ENCODE data around the gene BTBD1.
"Not testable (repeated sequence)": the region's sequence is repeated elsewhere in the genome, so short reads cannot be mapped to it uniquely, and the experiment has no call there.

Gene BTBD1

GRCh38 chr15:83092309-83092976 lies 25.4 kb upstream of the BTBD1 start:
- H3K9ac ChIP-seq (ENCODE audit: low read depth, low read length) = no peak overlapping the region
- H3K27me3 ChIP-seq (ENCODE audit: insufficient read depth, low read length) = no peaks in the 10 kb centered on the region
- no peaks in the 10 kb centered on the region; the same call in 1 of the 2 replicates for H3K4me1 ChIP-seq (ENCODE audit: insufficient read depth, low read length)
- no peak overlapping the region for H3K4me3 ChIP-seq (ENCODE audit: low read length)
- no peaks in the 10 kb centered on the region for H3K36me3 ChIP-seq (ENCODE audit: insufficient read depth, low read length)
- WGBS = 94% methylated on average over 4 of the region's 4 CpGs
- H3K9me3 ChIP-seq (ENCODE audit: insufficient read depth, low read depth, low read length) = no peaks in the 10 kb centered on the region
- no peak overlapping the region for H3K27ac ChIP-seq (ENCODE audit: low read depth, low read length)

GRCh38 chr15:83091965-83092308 lies 24.9 kb upstream of the BTBD1 start:
- H3K36me3 ChIP-seq (ENCODE audit: insufficient read depth, low read length); H3K4me3 ChIP-seq (ENCODE audit: low read length); H3K27me3 ChIP-seq (ENCODE audit: insufficient read depth, low read length); H3K4me1 ChIP-seq (ENCODE audit: insufficient read depth, low read length); H3K9me3 ChIP-seq (ENCODE audit: insufficient read depth, low read depth, low read length); H3K27ac ChIP-seq (ENCODE audit: low read depth, low read length); H3K9ac ChIP-seq (ENCODE audit: low read depth, low read length): not testable (repeated sequence)
- WGBS = 88% methylated on average over 2 of the region's 3 CpGs

- WGBS = 66% methylated on average over 4 of the region's 4 CpGs
- H3K4me3 ChIP-seq (ENCODE audit: low read length) = no peak overlapping the region
- H3K4me1 ChIP-seq (ENCODE audit: insufficient read depth, low read length) = no peaks in the 10 kb centered on the region; the same call in 1 of the 2 replicates
- H3K27me3 ChIP-seq (ENCODE audit: insufficient read depth, low read length) = no peaks in the 10 kb centered on the region
- no peak overlapping the region for H3K9ac ChIP-seq (ENCODE audit: low read depth, low read length)
- H3K9me3 ChIP-seq (ENCODE audit: insufficient read depth, low read depth, low read length) = no peaks in the 10 kb centered on the region
- H3K36me3 ChIP-seq (ENCODE audit: insufficient read depth, low read length) = no peaks in the 10 kb centered on the region
- H3K27ac ChIP-seq (ENCODE audit: low read depth, low read length) = no peak overlapping the region
These were observed 23.4 kb upstream of the BTBD1 start for GRCh38 chr15:83090465-83090864.

- H3K27me3 ChIP-seq (ENCODE audit: insufficient read depth, low read length) = no peaks in the 10 kb centered on the region
- H3K4me1 ChIP-seq (ENCODE audit: insufficient read depth, low read length) = no peaks in the 10 kb centered on the region
- no peak overlapping the region for H3K9ac ChIP-seq (ENCODE audit: low read depth, low read length)
- H3K4me3 ChIP-seq (ENCODE audit: low read length) = no peak overlapping the region
- H3K9me3 ChIP-seq (ENCODE audit: insufficient read depth, low read depth, low read length) = no peaks in the 10 kb centered on the region
- no peaks in the 10 kb centered on the region for H3K36me3 ChIP-seq (ENCODE audit: insufficient read depth, low read length)
- H3K27ac ChIP-seq (ENCODE audit: low read depth, low read length) = no peak overlapping the region
- 100% methylated on average over 2 of the region's 2 CpGs for WGBS
These were observed 21.8 kb upstream of the BTBD1 start for GRCh38 chr15:83088876-83089275.

GRCh38 chr15:83087576-83087975 lies 20.5 kb upstream of the BTBD1 start:
- Histone ChIP-seq H3K4me3 (ENCODE audit: low read length) (no peak overlapping the region), H3K36me3 (ENCODE audit: insufficient read depth, low read length) (no peaks in the 10 kb centered on the region), H3K9ac (ENCODE audit: low read depth, low read length) (no peak overlapping the region), H3K4me1 (ENCODE audit: insufficient read depth, low read length) (no peaks in the 10 kb centered on the region), H3K9me3 (ENCODE audit: insufficient read depth, low read depth, low read length) (no peaks in the 10 kb centered on the region), H3K27me3 (ENCODE audit: insufficient read depth, low read length) (no peaks in the 10 kb centered on the region), H3K27ac (ENCODE audit: low read depth, low read length) (no peak overlapping the region)
- WGBS = 99% methylated on average over 2 of the region's 2 CpGs

- H3K27me3 ChIP-seq (ENCODE audit: insufficient read depth, low read length); H3K36me3 ChIP-seq (ENCODE audit: insufficient read depth, low read length); H3K4me3 ChIP-seq (ENCODE audit: low read length); H3K4me1 ChIP-seq (ENCODE audit: insufficient read depth, low read length); H3K27ac ChIP-seq (ENCODE audit: low read depth, low read length); H3K9ac ChIP-seq (ENCODE audit: low read depth, low read length); H3K9me3 ChIP-seq (ENCODE audit: insufficient read depth, low read depth, low read length): not testable (repeated sequence)
- 93% methylated on average over 8 of the region's 8 CpGs for WGBS
These were observed 19.0 kb upstream of the BTBD1 start for GRCh38 chr15:83085864-83086552.

GRCh38 chr15:83085461-83085860 lies 18.4 kb upstream of the BTBD1 start:
- H3K9ac ChIP-seq (ENCODE audit: low read depth, low read length); H3K27ac ChIP-seq (ENCODE audit: low read depth, low read length); H3K4me3 ChIP-seq (ENCODE audit: low read length); H3K4me1 ChIP-seq (ENCODE audit: insufficient read depth, low read length); H3K36me3 ChIP-seq (ENCODE audit: insufficient read depth, low read length); H3K9me3 ChIP-seq (ENCODE audit: insufficient read depth, low read depth, low read length); H3K27me3 ChIP-seq (ENCODE audit: insufficient read depth, low read length): not testable (repeated sequence)
- 96% methylated on average over 3 of the region's 3 CpGs for WGBS

GRCh38 chr15:83082730-83083386 lies 15.8 kb upstream of the BTBD1 start:
- 90% methylated on average over 5 of the region's 5 CpGs for WGBS
- no peak overlapping the region for H3K4me3 ChIP-seq (ENCODE audit: low read length)
- H3K36me3 ChIP-seq (ENCODE audit: insufficient read depth, low read length) = no peaks in the 10 kb centered on the region

GRCh38 chr15:83081256-83082014 lies 14.4 kb upstream of the BTBD1 start:
- no peaks in the 10 kb centered on the region for H3K4me1 ChIP-seq (ENCODE audit: insufficient read depth, low read length)
- 91% methylated on average over 4 of the region's 5 CpGs for WGBS
- no peaks in the 10 kb centered on the region for H3K27me3 ChIP-seq (ENCODE audit: insufficient read depth, low read length)
- no peak overlapping the region for H3K9ac ChIP-seq (ENCODE audit: low read depth, low read length)
- H3K36me3 ChIP-seq (ENCODE audit: insufficient read depth, low read length) = no peaks in the 10 kb centered on the region
- H3K27ac ChIP-seq (ENCODE audit: low read depth, low read length) = no peak overlapping the region
- H3K4me3 ChIP-seq (ENCODE audit: low read length) = no peak overlapping the region
- no peaks in the 10 kb centered on the region for H3K9me3 ChIP-seq (ENCODE audit: insufficient read depth, low read depth, low read length)

More at GRCh38 chr15:83082730-83083386, 15.8 kb upstream of the BTBD1 start:
- no peaks in the 10 kb centered on the region for H3K4me1 ChIP-seq (ENCODE audit: insufficient read depth, low read length)
- no peak overlapping the region for H3K27ac ChIP-seq (ENCODE audit: low read depth, low read length)
- no peak overlapping the region for H3K9ac ChIP-seq (ENCODE audit: low read depth, low read length)
- H3K27me3 ChIP-seq (ENCODE audit: insufficient read depth, low read length) = no peaks in the 10 kb centered on the region
- no peaks in the 10 kb centered on the region for H3K9me3 ChIP-seq (ENCODE audit: insufficient read depth, low read depth, low read length)

GRCh38 chr15:83078712-83079111 lies 11.7 kb upstream of the BTBD1 start:
- H3K4me1 ChIP-seq (ENCODE audit: insufficient read depth, low read length) = no peaks in the 10 kb centered on the region
- 79% methylated on average over 7 of the region's 7 CpGs for WGBS
- H3K9me3 ChIP-seq (ENCODE audit: insufficient read depth, low read depth, low read length) = peaks cover 9% of the 10 kb centered on the region; the same call in 1 of the 2 replicates
- no peak overlapping the region for H3K27ac ChIP-seq (ENCODE audit: low read depth, low read length)
- H3K4me3 ChIP-seq (ENCODE audit: low read length) = no peak overlapping the region
- H3K27me3 ChIP-seq (ENCODE audit: insufficient read depth, low read length) = no peaks in the 10 kb centered on the region
- no peak overlapping the region for H3K9ac ChIP-seq (ENCODE audit: low read depth, low read length)
- no peaks in the 10 kb centered on the region for H3K36me3 ChIP-seq (ENCODE audit: insufficient read depth, low read length)

Data from HUES64 (cell line).